ENCODE measurements around the gene INPP5B.

GRCh38 chr1:37839676-37840075 lies 107.2 kb downstream of the INPP5B start:
- TF ChIP-seq CTCF (conservative IDR thresholded peaks at IDR 0.05; ENCODE audit: low read depth, low read length) (no peak), EZH2 (IDR thresholded peaks at IDR 0.05; ENCODE audit: low read length, unreplicated experiment) (no peak)

All from PC-3 (cell line).